DOHH2 (cell line): ENCODE results near the gene ZIC5.
"Not testable (repeated sequence)": the region's sequence is repeated elsewhere in the genome, so short reads cannot be mapped to it uniquely, and the experiment has no call there.

ENCODE experiments used
- EZH2phosphoT487 ChIP-seq: fragments of 200-600 bp; sonication (generic); IDR thresholded peaks from 2 replicates; pipeline ENCODE4 v1.6.1; 2017; ENCODE audit warnings: borderline replicate concordance, mild to moderate bottlenecking, antibody characterized with exemption, low read length, moderate library complexity, mixed read lengths
- TF ChIP-seq, protein P1 (sequence below): fragments of 200-600 bp; sonication (generic); IDR thresholded peaks from one replicate; pipeline ENCODE4 v1.5.1; 2014; ENCODE audit warnings: antibody characterized with exemption, mild to moderate bottlenecking, low read depth, low read length; ENCODE audit not compliant: poor library complexity, severe bottlenecking

GRCh38 chr13:99945515-99945914 is 26.1 kb downstream of the ZIC5 start:
- TF ChIP-seq, protein P1, sequence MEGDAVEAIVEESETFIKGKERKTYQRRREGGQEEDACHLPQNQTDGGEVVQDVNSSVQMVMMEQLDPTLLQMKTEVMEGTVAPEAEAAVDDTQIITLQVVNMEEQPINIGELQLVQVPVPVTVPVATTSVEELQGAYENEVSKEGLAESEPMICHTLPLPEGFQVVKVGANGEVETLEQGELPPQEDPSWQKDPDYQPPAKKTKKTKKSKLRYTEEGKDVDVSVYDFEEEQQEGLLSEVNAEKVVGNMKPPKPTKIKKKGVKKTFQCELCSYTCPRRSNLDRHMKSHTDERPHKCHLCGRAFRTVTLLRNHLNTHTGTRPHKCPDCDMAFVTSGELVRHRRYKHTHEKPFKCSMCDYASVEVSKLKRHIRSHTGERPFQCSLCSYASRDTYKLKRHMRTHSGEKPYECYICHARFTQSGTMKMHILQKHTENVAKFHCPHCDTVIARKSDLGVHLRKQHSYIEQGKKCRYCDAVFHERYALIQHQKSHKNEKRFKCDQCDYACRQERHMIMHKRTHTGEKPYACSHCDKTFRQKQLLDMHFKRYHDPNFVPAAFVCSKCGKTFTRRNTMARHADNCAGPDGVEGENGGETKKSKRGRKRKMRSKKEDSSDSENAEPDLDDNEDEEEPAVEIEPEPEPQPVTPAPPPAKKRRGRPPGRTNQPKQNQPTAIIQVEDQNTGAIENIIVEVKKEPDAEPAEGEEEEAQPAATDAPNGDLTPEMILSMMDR = not testable (repeated sequence)
- not testable (repeated sequence) for TF ChIP-seq EZH2phosphoT487
